Dedifferentiated amniotic fluid mesenchymal stem cell (primary cell): ENCODE measurements around the gene CDK6.

Source experiments
- DNase-seq: peaks from one replicate; pipeline ENCODE4 v3.0.0-alpha.2; 2016; ENCODE audit errors: extremely low spot score

CDK6 gene

GRCh38 chr7:92793656-92794205 is 42.6 kb downstream of the CDK6 start:
- no peak for DNase-seq

GRCh38 chr7:92790992-92791391 is 45.4 kb downstream of the CDK6 start:
- peak; percentile 64 for DNase-seq

DNA sequence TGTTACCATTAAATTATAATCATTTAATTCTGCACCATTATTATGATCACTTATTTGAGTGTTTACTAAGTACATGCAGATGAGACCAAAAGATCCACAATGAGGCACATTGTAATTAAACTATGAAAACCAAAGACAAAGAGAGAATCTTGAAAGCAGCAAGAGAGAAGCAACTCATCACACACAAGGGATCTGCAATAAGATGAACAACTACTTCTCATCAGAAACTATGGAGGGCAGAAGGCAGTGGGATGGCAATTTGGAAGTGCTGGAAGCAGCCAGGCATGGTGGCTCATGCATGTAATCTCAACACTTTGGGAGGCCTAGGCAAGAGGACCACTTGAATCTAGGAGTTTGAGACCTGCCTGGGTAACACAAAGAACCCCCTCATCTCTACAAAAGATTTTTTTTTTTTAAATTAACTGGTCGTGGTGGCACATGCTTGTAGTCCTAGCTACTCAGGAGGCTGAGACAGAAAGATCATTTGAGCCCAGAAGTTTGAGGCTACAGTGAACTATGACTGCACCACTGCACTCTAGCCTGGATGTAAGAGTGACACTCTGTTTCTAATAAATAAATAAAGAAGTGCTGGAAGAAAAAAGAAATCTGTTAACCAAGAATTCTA is 47.7 kb downstream of the CDK6 start:
- DNase-seq, result no peak

DNA sequence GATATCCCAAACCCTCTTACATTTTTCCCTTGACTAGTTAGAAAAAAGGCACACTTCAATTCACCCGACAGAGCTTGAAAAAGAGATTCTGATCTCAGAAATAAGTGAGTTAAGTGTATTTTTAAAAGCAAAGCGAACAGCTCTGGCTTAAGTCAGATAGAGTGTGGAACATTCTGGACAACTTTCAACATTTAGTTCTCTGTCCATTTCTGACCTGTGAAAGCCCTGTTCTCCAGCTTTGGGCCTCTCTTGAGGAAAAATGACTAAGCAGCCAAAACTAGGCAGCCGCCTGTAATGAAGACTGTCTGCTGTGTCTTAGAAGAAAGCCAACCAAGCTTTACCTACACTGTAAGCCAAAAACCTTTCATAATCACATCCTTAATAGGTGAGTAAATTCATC is 50.5 kb downstream of the CDK6 start:
- peak; percentile 69 for DNase-seq

DNA sequence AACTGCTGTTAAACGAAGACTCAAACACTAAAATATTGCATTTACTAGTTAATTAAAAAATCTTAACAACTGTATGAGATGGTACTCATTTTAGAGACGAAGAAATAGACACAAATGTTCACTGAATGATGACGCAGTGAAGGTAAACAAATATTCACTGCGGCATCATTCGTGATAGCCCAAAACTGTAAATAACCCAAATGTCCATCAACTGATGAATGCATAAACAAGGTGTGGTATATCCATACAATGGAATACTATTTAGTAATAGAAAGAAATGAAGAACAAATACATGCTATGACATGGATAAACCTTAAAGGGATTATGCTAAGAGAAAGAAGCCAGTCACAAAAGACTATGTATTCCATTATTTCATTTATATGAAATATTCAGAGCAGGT is 51.4 kb downstream of the CDK6 start:
- DNase-seq, result no peak

GRCh38 chr7:92783260-92784201 is 52.8 kb downstream of the CDK6 start:
- DNase-seq, result no peak

DNA sequence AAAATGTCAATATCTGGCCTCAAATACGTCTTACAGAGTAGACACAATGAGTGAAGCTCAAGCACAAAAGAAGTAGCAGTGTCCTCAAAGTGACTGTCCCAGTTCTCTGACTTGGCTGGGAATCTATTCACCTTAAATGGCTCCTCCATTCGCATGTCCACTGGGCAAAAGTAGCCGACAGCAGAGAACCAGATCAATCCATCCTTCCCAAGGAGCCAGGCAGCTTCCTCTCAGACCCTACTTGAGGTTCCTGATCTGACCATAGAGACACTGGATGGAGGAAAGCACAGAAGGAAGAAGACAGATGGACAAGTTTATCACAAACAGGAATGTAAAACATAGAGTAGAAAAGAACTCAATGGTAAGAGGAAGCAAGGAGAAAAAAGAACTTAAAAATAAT is 53.5 kb downstream of the CDK6 start:
- DNase-seq, result no peak

DNA sequence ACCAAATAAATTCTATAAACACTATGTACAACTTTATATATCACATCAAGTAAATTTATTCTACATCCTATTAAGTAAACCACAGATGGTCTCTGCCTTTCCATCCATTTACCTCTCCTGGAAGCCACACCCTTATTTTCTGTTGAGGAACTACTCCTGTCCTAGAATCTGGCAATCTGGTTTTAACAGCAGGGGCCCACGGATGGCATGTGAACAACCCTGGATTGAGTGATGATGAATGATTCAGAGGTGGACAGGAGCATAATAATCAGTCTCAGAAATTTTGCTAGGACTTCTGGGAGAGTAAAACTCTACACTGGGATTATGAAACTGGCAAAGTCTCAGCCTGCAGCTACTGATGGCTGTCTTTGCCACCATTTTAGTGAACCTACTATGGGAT is 54.1 kb downstream of the CDK6 start:
- no peak for DNase-seq

- no peak for DNase-seq
Measured at GRCh38 chr7:92781117-92781720, 55.2 kb downstream of the CDK6 start.

DNA sequence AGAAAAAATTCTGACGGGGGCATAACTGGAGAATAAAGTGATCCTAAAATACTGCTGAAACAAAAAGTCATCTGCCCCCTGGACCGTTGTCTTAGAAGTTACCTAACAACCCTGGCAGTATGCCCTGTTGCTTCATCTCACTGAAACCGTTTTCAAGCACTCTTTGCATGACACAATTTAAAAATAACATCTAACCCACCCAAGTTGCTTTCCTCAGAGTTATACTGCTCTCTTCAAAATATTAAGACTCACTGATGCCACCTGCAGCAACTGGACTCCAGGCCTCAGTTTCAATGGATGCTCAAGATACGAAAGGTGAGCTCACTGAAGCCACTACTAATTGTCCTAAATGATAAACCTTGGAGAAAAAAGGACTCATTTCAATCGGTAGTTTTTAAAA is 57.4 kb downstream of the CDK6 start:
- no peak for DNase-seq

GRCh38 chr7:92777993-92778392 is 58.4 kb downstream of the CDK6 start:
- DNase-seq, result no peak

GRCh38 chr7:92773808-92774207 is 62.6 kb downstream of the CDK6 start:
- DNase-seq, result no peak

DNA sequence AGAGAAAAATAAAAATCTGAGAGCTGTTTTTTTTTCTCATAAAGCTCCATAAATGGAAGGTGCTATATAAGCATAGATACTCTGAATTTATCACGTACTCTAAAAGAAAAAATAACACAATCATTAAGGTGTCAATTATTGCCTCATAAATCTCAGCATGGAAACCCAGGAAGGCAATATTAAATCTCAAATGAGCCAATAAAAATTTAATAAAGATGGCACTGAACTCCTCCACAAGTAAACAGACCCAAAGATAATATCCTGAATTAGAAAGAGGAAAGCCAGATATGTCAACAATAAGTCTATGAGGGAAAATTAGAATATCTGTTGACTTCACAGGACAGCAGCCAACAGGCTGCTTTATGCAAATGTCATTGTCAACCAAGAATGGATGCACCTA is 66.5 kb downstream of the CDK6 start:
- no peak for DNase-seq

GRCh38 chr7:92769394-92769699 is 67.0 kb downstream of the CDK6 start:
- DNase-seq, result no peak

DNA sequence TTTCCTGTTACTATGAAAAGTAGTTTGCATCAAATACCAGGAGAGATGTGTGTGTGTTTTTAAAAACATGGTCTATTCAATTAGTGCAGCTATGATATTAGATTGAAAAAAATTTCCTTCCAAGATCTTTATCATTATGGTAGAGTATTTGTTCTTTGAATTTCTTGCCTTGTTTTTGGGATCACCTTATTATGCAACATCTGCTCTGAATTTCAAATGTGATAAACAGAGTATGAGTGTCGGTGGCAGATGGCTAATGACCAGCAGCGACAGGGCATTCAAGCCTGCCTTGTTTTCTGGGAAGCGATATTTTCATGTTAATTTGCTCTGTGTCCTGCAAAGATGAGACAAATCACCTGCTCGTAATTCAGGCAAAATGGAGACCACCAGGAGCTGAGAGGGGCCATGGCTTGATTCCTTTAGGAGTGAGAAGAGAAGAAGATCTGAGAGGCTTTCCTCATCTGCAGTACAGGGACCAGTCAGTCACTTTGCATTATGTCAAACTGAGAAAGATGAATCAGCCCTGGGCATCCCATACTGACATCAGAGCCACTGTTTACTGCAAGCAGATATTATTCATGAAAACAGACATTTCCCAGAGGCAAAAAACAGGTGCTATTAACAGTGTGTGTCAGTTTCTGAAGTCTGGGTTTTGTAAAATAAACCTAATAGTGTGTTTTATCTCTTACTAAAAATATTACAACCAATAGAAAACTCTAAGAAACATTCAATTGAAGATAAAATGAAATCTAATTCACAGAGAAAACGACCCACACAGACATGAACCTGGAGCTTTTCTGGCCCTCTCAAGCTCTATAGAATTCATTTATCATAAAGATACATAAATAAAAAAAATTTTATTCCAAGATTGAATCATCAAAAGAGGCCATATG is 67.6 kb downstream of the CDK6 start:
- no peak for DNase-seq

DNA sequence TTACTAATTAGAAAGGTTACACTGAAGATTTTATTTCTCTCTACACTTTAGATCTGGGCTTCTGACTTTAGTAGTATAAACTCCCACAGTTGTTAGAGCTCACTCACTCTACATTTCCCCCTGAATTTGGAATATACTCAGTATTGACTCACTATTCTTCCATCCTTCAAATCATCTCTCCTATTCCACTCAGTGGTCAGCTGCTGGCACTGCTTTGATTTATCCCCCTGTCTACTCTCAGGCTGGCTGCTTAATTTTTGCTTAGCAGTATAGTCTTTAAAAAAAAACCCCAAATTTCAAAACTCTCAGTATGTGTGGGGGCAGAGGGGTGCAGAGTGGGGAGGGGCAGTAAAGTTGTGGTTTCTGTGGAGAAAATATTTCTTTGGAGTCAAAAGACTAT is 68.9 kb downstream of the CDK6 start:
- DNase-seq, result no peak

GRCh38 chr7:92766461-92767003 is 69.8 kb downstream of the CDK6 start:
- DNase-seq, result no peak

GRCh38 chr7:92765725-92766124 is 70.6 kb downstream of the CDK6 start:
- DNase-seq, result peak; percentile 86

GRCh38 chr7:92763636-92764423 is 72.5 kb downstream of the CDK6 start:
- no peak for DNase-seq

- DNase-seq, result no peak
Measured at GRCh38 chr7:92762851-92763250, 73.5 kb downstream of the CDK6 start.
